Gastrocnemius medialis (tissue), 4 donors: ENCODE results near the gene WNK2. TPM values are rescaled to one million over a fixed set of nuclear protein-coding genes. Genes with fewer than 3 reads are reported as not detected.
"Not testable (repeated sequence)": the region's sequence is repeated elsewhere in the genome, so short reads cannot be mapped to it uniquely, and the experiment has no call there.

Experiments
- ATAC-seq, 2 donors: fragments of 150-250 bp; one replicate each; pipeline ENCODE4 v1.9.1; 2016
- DNase-seq, 2 donors: peaks; one replicate each; pipeline ENCODE4 v3.0.0-alpha.2; 2019
- H3K27ac ChIP-seq, 4 donors: fragments of 200-600 bp; sonication (generic); 1 replicate in 1 of 4; 2 replicates in 3 of 4; pipeline ENCODE4 v1.5.1; 2016 to 2018; ENCODE audit warnings: mild to moderate bottlenecking in 2 of 4, moderate library complexity in 1 of 4
- H3K27me3 ChIP-seq, 3 donors: fragments of 200-600 bp; sonication (generic) in 2 of 3; 1 replicate in 1 of 3; 2 replicates in 2 of 3; pipeline versions ENCODE4 v1.5.1 to v1.6.0; 2016 to 2019; ENCODE audit warnings: mild to moderate bottlenecking in 1 of 3, moderate library complexity in 1 of 3
- H3K36me3 ChIP-seq, 2 donors: fragments of 200-600 bp; sonication (generic) in 1 of 2; one replicate each; pipeline ENCODE4 v1.5.1; 2017 to 2018
- H3K4me1 ChIP-seq, 2 donors: fragments of 200-600 bp; sonication (generic) in 1 of 2; one replicate each; pipeline ENCODE4 v1.5.1; 2016 to 2017; ENCODE audit warnings: mild to moderate bottlenecking in 2 of 2
- H3K4me3 ChIP-seq, 4 donors: fragments of 200-600 bp; sonication (generic) in 3 of 4; 1 replicate in 1 of 4; 2 replicates in 3 of 4; pipeline ENCODE4 v1.5.1; 2016 to 2019; ENCODE audit warnings: mild to moderate bottlenecking in 2 of 4
- H3K9me3 ChIP-seq, 3 donors: fragments of 200-600 bp; sonication (generic) in 2 of 3; 1 replicate in 1 of 3; 2 replicates in 2 of 3; pipeline ENCODE4 v1.5.1; 2016 to 2019
- CTCF ChIP-seq, 5 experiments: fragments of 450-650 bp in 3 of 5; fragments of 200-600 bp in 2 of 5; sonication (generic) in 2 of 5; IDR thresholded peaks in 4 of 5; conservative IDR thresholded peaks in 1 of 5; 1 replicate in 4 of 5; 2 replicates in 1 of 5; pipeline ENCODE4 v1.5.1; 2016 to 2019; ENCODE audit warnings: antibody characterized with exemption in 5 of 5, mild to moderate bottlenecking in 3 of 5, moderate library complexity in 3 of 5
- POLR2A ChIP-seq, 2 donors: fragments of 450-650 bp; IDR thresholded peaks; one replicate each; pipeline ENCODE4 v1.6.1; 2017; ENCODE audit warnings: antibody characterized with exemption in 2 of 2, mild to moderate bottlenecking in 2 of 2, moderate library complexity in 2 of 2
- in situ Hi-C, 4 donors: fragments of 200-750 bp; cut with MboI; loops; one replicate each; pipeline versions ENCODE4 v1.15.0 to v1.8.0; 2017; ENCODE audit warnings: low sequenced_read_pairs in 4 of 4
- intact Hi-C: fragments of 100-400 bp; cut with DNase I; formaldehyde crosslinking; loops from one replicate; pipeline ENCODE4 v1.15.1; 2023; ENCODE audit warnings: low total_unique reads
- total RNA-seq, 4 donors: library from RNA; depleted of rRNA; stranded (reverse); fragments of >200 nt; gene quantifications; one replicate each; pipeline versions ENCODE4 v1.1.0 to v1.2.3, GENCODE V29; 2016

Gene WNK2
- total RNA-seq, 4 donors from 2014 or later = 11.3 to 43.0 (median 24.7) TPM

GRCh38 chr9:93354451-93354850, 170.5 kb downstream of the WNK2 start:
- TF ChIP-seq CTCF (IDR thresholded peaks at IDR 0.05 in 4 of 5, conservative IDR thresholded peaks at IDR 0.05 in 1 of 5) = no peak
- TF ChIP-seq POLR2A (IDR thresholded peaks at IDR 0.05) = no peak
- intact Hi-C loops (loop anchor here (5.0 kb wide), 1 partner anchor 158 kb away; no protein-coding TSS in a partner anchor), in situ Hi-C loops (no loop called here)
- Histone ChIP-seq H3K27ac (peak overlapping the region; percentile 51 to 83 (median 70)), H3K27me3 (no peaks in the 10 kb centered on the region), H3K36me3 (no peaks in the 10 kb centered on the region), H3K9me3 (no peaks in the 10 kb centered on the region), H3K4me3 (no peak overlapping the region), H3K4me1 (peaks cover 0 to 13% of the 10 kb centered on the region in 2 donors)
- DNase-seq (no peak), ATAC-seq (peak; percentile 61 to 77)

GRCh38 chr9:93355827-93356226, 171.9 kb downstream of the WNK2 start:
- H3K9me3 ChIP-seq = no peaks in the 10 kb centered on the region
- H3K36me3 ChIP-seq = no peaks in the 10 kb centered on the region
- no peaks in the 10 kb centered on the region for H3K27me3 ChIP-seq
- DNase-seq = no peak
- TF ChIP-seq CTCF (IDR thresholded peaks at IDR 0.05 in 4 of 5, conservative IDR thresholded peaks at IDR 0.05 in 1 of 5) (no peak), POLR2A (IDR thresholded peaks at IDR 0.05) (no peak)
- peaks cover 0 to 13% of the 10 kb centered on the region in 2 donors for H3K4me1 ChIP-seq
- no peak overlapping the region for H3K27ac ChIP-seq
- intact Hi-C loops (no loop called here), in situ Hi-C loops (no loop called here)
- no peak for ATAC-seq
- H3K4me3 ChIP-seq = no peak overlapping the region

DNA sequence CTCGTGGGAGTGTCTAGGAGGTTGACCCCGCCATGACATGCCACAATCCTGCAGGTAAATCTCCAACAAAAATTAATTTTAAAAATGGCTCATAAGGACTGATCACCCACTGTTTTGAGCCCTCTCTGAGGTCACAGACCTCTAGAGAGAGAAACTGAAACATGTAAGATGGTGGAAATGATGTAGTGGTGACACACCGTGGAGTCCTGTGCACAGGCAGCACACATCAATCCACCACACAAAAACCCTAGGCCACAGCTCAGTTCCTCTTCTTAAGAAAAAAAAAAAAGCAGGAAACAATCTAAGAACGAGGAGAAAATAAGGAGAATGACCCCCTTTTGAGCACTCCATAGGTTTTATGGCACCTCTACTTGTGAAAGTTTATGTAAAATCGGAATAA, 173.7 kb downstream of the WNK2 start:
- in situ Hi-C loops = no loop called here

GRCh38 chr9:93359907-93360306, 176.0 kb downstream of the WNK2 start:
- in situ Hi-C loops = not testable (repeated sequence)

More for the DNA sequence above, 173.7 kb downstream of the WNK2 start:
- no peaks in the 10 kb centered on the region for H3K36me3 ChIP-seq
- TF ChIP-seq CTCF (IDR thresholded peaks at IDR 0.05 in 4 of 5, conservative IDR thresholded peaks at IDR 0.05 in 1 of 5) (no peak), POLR2A (IDR thresholded peaks at IDR 0.05) (no peak)
- no peak overlapping the region for H3K27ac ChIP-seq
- H3K27me3 ChIP-seq = no peaks in the 10 kb centered on the region
- H3K9me3 ChIP-seq = peaks cover 0 to 3% (median 0%) of the 10 kb centered on the region in 3 donors
- peaks cover 0 to 13% of the 10 kb centered on the region in 2 donors for H3K4me1 ChIP-seq
- no peak for DNase-seq
- intact Hi-C loops = no loop called here
- H3K4me3 ChIP-seq = no peak overlapping the region
- ATAC-seq = no peak

GRCh38 chr9:93361995-93362394, 178.1 kb downstream of the WNK2 start:
- H3K27me3 ChIP-seq = no peaks in the 10 kb centered on the region
- in situ Hi-C loops (no loop called here), intact Hi-C loops (no loop called here)
- DNase-seq (no peak), ATAC-seq (no peak)
- TF ChIP-seq POLR2A (IDR thresholded peaks at IDR 0.05) (no peak), CTCF (IDR thresholded peaks at IDR 0.05 in 4 of 5, conservative IDR thresholded peaks at IDR 0.05 in 1 of 5) (no peak)
- no peaks in the 10 kb centered on the region for H3K36me3 ChIP-seq
- no peak overlapping the region for H3K27ac ChIP-seq
- no peak overlapping the region for H3K4me3 ChIP-seq
- H3K9me3 ChIP-seq = peaks cover 0 to 3% (median 0%) of the 10 kb centered on the region in 3 donors
- no peaks in the 10 kb centered on the region for H3K4me1 ChIP-seq

More at GRCh38 chr9:93359907-93360306, 176.0 kb downstream of the WNK2 start:
- H3K4me3 ChIP-seq, DNase-seq, H3K27me3 ChIP-seq, H3K4me1 ChIP-seq, H3K27ac ChIP-seq, H3K36me3 ChIP-seq, intact Hi-C loops, ATAC-seq, H3K9me3 ChIP-seq: not testable (repeated sequence)
